Measurements from ENCODE around the gene CNNM1. TPM values are rescaled to one million over a fixed set of nuclear protein-coding genes. Genes with fewer than 3 reads are reported as not detected.

Gene CNNM1
- total RNA-seq, 1 experiment from 2014 or later, result not detected

GRCh38 chr10:99443500-99443899 is 114.3 kb downstream of the CNNM1 start:
- H3K4me1 ChIP-seq (ENCODE audit: control insufficient read depth in 1 of 2, insufficient read depth in 2 of 2, low read length in 2 of 2), result no peaks in the 10 kb centered on the region
- no peak for TF ChIP-seq SIN3A (IDR thresholded peaks at IDR 0.05; ENCODE audit: low read depth)
- no peak for TF ChIP-seq CEBPB (IDR thresholded peaks at IDR 0.05; ENCODE audit: low read depth)
- no peak for TF ChIP-seq CBX3 (IDR thresholded peaks at IDR 0.05; ENCODE audit: low read depth)
- TF ChIP-seq REST (IDR thresholded peaks at IDR 0.05; ENCODE audit: low read depth), result no peak
- TF ChIP-seq EZH2 (IDR thresholded peaks at IDR 0.05), result no peak
- no peak for TF ChIP-seq YY1 (IDR thresholded peaks at IDR 0.05; ENCODE audit: extremely low read depth, insufficient replicate concordance, low read depth, low read length)
- TF ChIP-seq ZNF274 (IDR thresholded peaks at IDR 0.05; ENCODE audit: low read depth, low read length), result no peak
- no peak for TF ChIP-seq TCF7L2 (IDR thresholded peaks at IDR 0.05; ENCODE audit: borderline replicate concordance, extremely low read depth, insufficient read depth, insufficient read length)
- TF ChIP-seq SP1 (IDR thresholded peaks at IDR 0.05; ENCODE audit: low read depth), result no peak
- no peak for TF ChIP-seq ATF3 (IDR thresholded peaks at IDR 0.05)
- no peak for TF ChIP-seq FOSL1 (IDR thresholded peaks at IDR 0.05; ENCODE audit: low read depth)
- no peak for TF ChIP-seq POLR2AphosphoS5 (IDR thresholded peaks at IDR 0.05; ENCODE audit: low read depth, low read length)
- TF ChIP-seq ELF1 (IDR thresholded peaks at IDR 0.05; ENCODE audit: borderline replicate concordance, low read depth), result no peak
- TF ChIP-seq SRF (IDR thresholded peaks at IDR 0.05; ENCODE audit: low read depth), result no peak
- TF ChIP-seq ZBTB33 (IDR thresholded peaks at IDR 0.05; ENCODE audit: extremely low read depth, insufficient replicate concordance, low read length), result no peak
- intact Hi-C loops (cut with micrococcal nuclease), result no loop called here
- no peaks in the 10 kb centered on the region for H3K79me2 ChIP-seq (ENCODE audit: insufficient read depth, low read length)
- ChIA-PET RAD21 (ENCODE audit: low non-redundant PET in 1 of 2, low total read pairs in 2 of 2, uncharacterized antibody in 2 of 2, unreplicated experiment in 2 of 2) (no interaction called here), CTCF (interaction anchor here (1.8 kb wide), 1 partner anchor 8 kb away, joined by 8 read pairs; no protein-coding TSS in a partner anchor), POLR2A (interaction anchor here (1.5 to 2.6 kb wide), 2 partner anchors 13 kb away, joined by 4 to 11 read pairs; partner anchors contain the start of gene GOT1)
- no peak overlapping the region for H3K4me3 ChIP-seq (replicated peaks in 1 of 2; ENCODE audit: low read depth in 1 of 2, low read length in 2 of 2)
- no peaks in the 10 kb centered on the region for H4K20me1 ChIP-seq (ENCODE audit: insufficient read depth)
- ATAC-seq, result no peak
- H3K9me3 ChIP-seq (ENCODE audit: control insufficient read depth in 1 of 2, insufficient read depth in 1 of 2, low read depth in 1 of 2, low read length in 2 of 2), result no peaks in the 10 kb centered on the region
- BruUV-seq (replicated peaks), result no TSS peak
- H3K27ac ChIP-seq (ENCODE audit: low read depth, low read length), result no peak overlapping the region
- no peak for DNase-seq (ENCODE audit: low read depth, low spot score)
- no peak overlapping the region for H2AFZ ChIP-seq (ENCODE audit: low read depth, low read length, poor library complexity, severe bottlenecking)
- no peak overlapping the region for H3K9ac ChIP-seq (ENCODE audit: low read length)
- H3K36me3 ChIP-seq (ENCODE audit: control insufficient read depth in 1 of 2, insufficient read depth in 2 of 2, low read length in 2 of 2), result no peaks in the 10 kb centered on the region
- no peak overlapping the region for H3K4me2 ChIP-seq (ENCODE audit: low read length)
- H3K27me3 ChIP-seq (ENCODE audit: insufficient read depth, low read length), result peaks cover 9% of the 10 kb centered on the region; the same call in 1 of the 2 replicates
- H3K9me2 ChIP-seq (ENCODE audit: insufficient read depth), result no peaks in the 10 kb centered on the region
